Lower leg skin (tissue), 4 donors: ENCODE results near the gene ARF6. TPM values are rescaled to one million over a fixed set of nuclear protein-coding genes. Genes with fewer than 3 reads are reported as not detected.

Experiments
- DNase-seq, 2 donors: peaks; one replicate each; pipeline ENCODE4 v3.0.0-alpha.2; 2019; ENCODE audit warnings: low spot score in 2 of 2
- H3K4me3 ChIP-seq: fragments of 200-600 bp; sonication (generic); 2 replicates; pipeline ENCODE4 v1.5.1; 2017; ENCODE audit warnings: mild to moderate bottlenecking, low read depth; ENCODE audit not compliant: poor library complexity, severe bottlenecking
- CTCF ChIP-seq, 3 donors: fragments of 450-650 bp; IDR thresholded peaks; one replicate each; pipeline ENCODE4 v1.5.1; 2016; ENCODE audit warnings: antibody characterized with exemption in 3 of 3, mild to moderate bottlenecking in 3 of 3, moderate library complexity in 2 of 3
- POLR2A ChIP-seq, 2 donors: fragments of 450-650 bp; IDR thresholded peaks; one replicate each; pipeline ENCODE4 v1.6.1; 2016 to 2017; ENCODE audit warnings: antibody characterized with exemption in 2 of 2, mild to moderate bottlenecking in 1 of 2, moderate library complexity in 1 of 2
- WGBS, 2 donors: methylation state at CpG; one replicate each; pipeline ENCODE4 v1.1.5; 2018; 5-methylcytosine and 5-hydroxymethylcytosine counted together
- intact Hi-C: fragments of 100-400 bp; cut with DNase I; formaldehyde crosslinking; loops from one replicate; pipeline ENCODE4 v1.15.0; 2023; ENCODE audit warnings: low total_unique reads
- total RNA-seq, 4 donors: library from RNA; depleted of rRNA; stranded (reverse); fragments of >200 nt; gene quantifications; one replicate each; pipeline ENCODE4 v1.1.0, GENCODE V29; 2016

Gene ARF6
- total RNA-seq, 4 donors from 2014 or later, result 102 to 128 (median 121) TPM

- DNase-seq, result no peak
- intact Hi-C loops, result no loop called here
- 58 to 61% methylated on average over 1 of the region's 1 CpG for whole genome bisulfite sequencing, 2 donors
These were observed 48.0 kb downstream of the ARF6 start for GRCh38 chr14:49940808-49941421.

GRCh38 chr14:49942090-49942489 is 49.2 kb downstream of the ARF6 start:
- TF ChIP-seq CTCF (IDR thresholded peaks at IDR 0.05), result no peak
- 60 to 63% methylated on average over 2 of the region's 2 CpGs for whole genome bisulfite sequencing, 2 donors
- intact Hi-C loops, result no loop called here
- H3K4me3 ChIP-seq, result no peak overlapping the region
- DNase-seq, result peak in 1 of 2 donors; percentile 82

More at GRCh38 chr14:49940808-49941421, 48.0 kb downstream of the ARF6 start:
- no peak overlapping the region for H3K4me3 ChIP-seq
- TF ChIP-seq CTCF (IDR thresholded peaks at IDR 0.05) (no peak), POLR2A (IDR thresholded peaks at IDR 0.05) (no peak)

- intact Hi-C loops, result no loop called here
- 89 to 92% methylated on average over 1 of the region's 1 CpG for WGBS, 2 donors
- no peak overlapping the region for H3K4me3 ChIP-seq
- DNase-seq, result no peak
- TF ChIP-seq CTCF (IDR thresholded peaks at IDR 0.05) (no peak), POLR2A (IDR thresholded peaks at IDR 0.05) (no peak)
These were observed 51.6 kb downstream of the ARF6 start for GRCh38 chr14:49944501-49944900.

GRCh38 chr14:49945448-49946319 is 52.8 kb downstream of the ARF6 start:
- intact Hi-C loops, result no loop called here
- peak in 1 of 2 donors; percentile 82 for DNase-seq
- no peak overlapping the region for H3K4me3 ChIP-seq
- 91% methylated on average over 8 of the region's 8 CpGs for whole genome bisulfite sequencing, 2 donors
- no peak for TF ChIP-seq CTCF (IDR thresholded peaks at IDR 0.05)

Other genes with a start within 250 kb of the ARF6 start
- gene POLE2, start 204.9 kb upstream of the ARF6 start, total RNA-seq, result 1 to 10 TPM in 3 of 4 donors, under 1 TPM in 1; 0.49 to 4.1 (median 1.3) TPM
- gene KLHDC1, start 200.0 kb upstream of the ARF6 start, total RNA-seq, result 1 to 10 TPM; 3.4 to 5.6 (median 4.7) TPM
- gene KLHDC2, start 124.9 kb upstream of the ARF6 start, total RNA-seq, result 10 to 100 TPM; 58.9 to 89.1 (median 65.2) TPM
- 10 to 100 TPM; 31.3 to 95.2 (median 55.9) TPM for gene NEMF, start 40.3 kb upstream of the ARF6 start, total RNA-seq
- 10 to 100 TPM in 1 of 4 donors, 1 to 10 TPM in 3; 3.3 to 13.0 (median 6.1) TPM for gene VCPKMT, start 223.5 kb downstream of the ARF6 start, total RNA-seq